Measurements from ENCODE around the gene TSHZ2. TPM values are rescaled to one million over a fixed set of nuclear protein-coding genes. Genes with fewer than 3 reads are reported as not detected.

Gene TSHZ2
- total RNA-seq, 1 experiment from 2014 or later = 0.07 TPM

GRCh38 chr20:53274807-53275206 lies 302.6 kb downstream of the TSHZ2 start:
- Histone ChIP-seq H3K27ac (ENCODE audit: insufficient read length, low read depth, low read length) (no peak overlapping the region), H2BK120ac (ENCODE audit: low read depth, low read length, poor library complexity, severe bottlenecking) (no peak overlapping the region), H3K4me1 (ENCODE audit: insufficient read depth, low read length) (no peaks in the 10 kb centered on the region), H2BK12ac (ENCODE audit: insufficient read length, low read depth, low read length) (no peak overlapping the region), H4K5ac (ENCODE audit: insufficient read length, low read depth, low read length) (no peak overlapping the region), H2BK15ac (ENCODE audit: low read depth, low read length) (no peak overlapping the region), H4K20me1 (ENCODE audit: control insufficient read depth, insufficient read depth, insufficient read length) (no peaks in the 10 kb centered on the region), H3K79me2 (ENCODE audit: insufficient read depth, low read length) (no peaks in the 10 kb centered on the region), H3K56ac (ENCODE audit: insufficient read length, low read depth, low read length) (no peak overlapping the region), H3K9me3 (ENCODE audit: control insufficient read depth, low read depth, low read length) (no peaks in the 10 kb centered on the region), H3K14ac (ENCODE audit: insufficient read depth, low read length) (no peak overlapping the region), H2AK5ac (ENCODE audit: insufficient read length, low read length) (no peak overlapping the region), H3K23me2 (ENCODE audit: insufficient read length, low read depth, low read length, poor library complexity, severe bottlenecking) (no peaks in the 10 kb centered on the region), H4K91ac (ENCODE audit: insufficient read length, low read depth, low read length) (no peak overlapping the region), H3K79me1 (ENCODE audit: insufficient read depth, low read depth, low read length, poor library complexity, severe bottlenecking) (no peaks in the 10 kb centered on the region), H3T11ph (ENCODE audit: low read length) (no peak overlapping the region), H2BK5ac (ENCODE audit: insufficient read length, low read length) (no peak overlapping the region), H4K8ac (replicated peaks; ENCODE audit: insufficient read length, low read depth, low read length) (no peak overlapping the region), H2BK20ac (ENCODE audit: low read depth, low read length, poor library complexity, severe bottlenecking) (no peak overlapping the region), H3K18ac (ENCODE audit: insufficient read length, low read depth, low read length) (no peak overlapping the region), H3K9ac (ENCODE audit: extremely low read depth, insufficient read length, low read length) (no peak overlapping the region), H3K27me3 (ENCODE audit: insufficient read depth, low read length) (no peaks in the 10 kb centered on the region), H3K23ac (ENCODE audit: insufficient read length, low read depth, low read length) (no peak overlapping the region), H2AFZ (ENCODE audit: low read length) (no peak overlapping the region), H3K4me2 (ENCODE audit: insufficient read depth, insufficient read length, low read length) (no peak overlapping the region), H3K4ac (ENCODE audit: low read depth, low read length) (no peak overlapping the region)
- Mint-ChIP-seq H3K4me3 (no peak overlapping the region), H3K27me3 (ENCODE audit: low read depth) (no peaks in the 10 kb centered on the region; the same call in none of the 2 replicates), H3K4me1 (peaks cover 2 to 4% of the 10 kb centered on the region in 2 experiments; a peak in 1 of 4 replicates), H3K36me3 (ENCODE audit: insufficient read depth in 1 of 3, low read depth in 3 of 3) (no peaks in the 10 kb centered on the region; a peak in 1 of 7 replicates), H3K27ac (no peak overlapping the region), H3K9me3 (peaks cover 0 to 4% of the 10 kb centered on the region in 2 experiments; a peak in 1 of 5 replicates)
- no peak for DNase-seq
- no CpG with 5 or more reads among the region's 3 CpGs for WGBS (ENCODE audit: extremely low coverage, insufficient read length, low lambda C conversion rate)
- TF ChIP-seq, protein P1, sequence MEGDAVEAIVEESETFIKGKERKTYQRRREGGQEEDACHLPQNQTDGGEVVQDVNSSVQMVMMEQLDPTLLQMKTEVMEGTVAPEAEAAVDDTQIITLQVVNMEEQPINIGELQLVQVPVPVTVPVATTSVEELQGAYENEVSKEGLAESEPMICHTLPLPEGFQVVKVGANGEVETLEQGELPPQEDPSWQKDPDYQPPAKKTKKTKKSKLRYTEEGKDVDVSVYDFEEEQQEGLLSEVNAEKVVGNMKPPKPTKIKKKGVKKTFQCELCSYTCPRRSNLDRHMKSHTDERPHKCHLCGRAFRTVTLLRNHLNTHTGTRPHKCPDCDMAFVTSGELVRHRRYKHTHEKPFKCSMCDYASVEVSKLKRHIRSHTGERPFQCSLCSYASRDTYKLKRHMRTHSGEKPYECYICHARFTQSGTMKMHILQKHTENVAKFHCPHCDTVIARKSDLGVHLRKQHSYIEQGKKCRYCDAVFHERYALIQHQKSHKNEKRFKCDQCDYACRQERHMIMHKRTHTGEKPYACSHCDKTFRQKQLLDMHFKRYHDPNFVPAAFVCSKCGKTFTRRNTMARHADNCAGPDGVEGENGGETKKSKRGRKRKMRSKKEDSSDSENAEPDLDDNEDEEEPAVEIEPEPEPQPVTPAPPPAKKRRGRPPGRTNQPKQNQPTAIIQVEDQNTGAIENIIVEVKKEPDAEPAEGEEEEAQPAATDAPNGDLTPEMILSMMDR (conservative IDR thresholded peaks at IDR 0.05) = no peak

Measured in H9 (cell line).